SH-SY5Y (cell line): Measurements from ENCODE around the gene QRICH2.

Experiments
- GATA2 ChIP-seq: IDR thresholded peaks from 2 replicates; pipeline ENCODE4 v1.6.1; 2011; ENCODE audit warnings: mild to moderate bottlenecking, low read depth, low read length
- GATA3 ChIP-seq: IDR thresholded peaks from 2 replicates; pipeline ENCODE4 v1.6.1; 2011; ENCODE audit warnings: low read depth, mild to moderate bottlenecking, low read length, moderate library complexity

The QRICH2 gene

GRCh38 chr17:76239538-76240274, 68.4 kb downstream of the QRICH2 start:
- no peak for TF ChIP-seq GATA3
- TF ChIP-seq GATA2: no peak

GRCh38 chr17:76238847-76239537, 69.1 kb downstream of the QRICH2 start:
- no peak for TF ChIP-seq GATA2
- no peak for TF ChIP-seq GATA3

- no peak for TF ChIP-seq GATA2
- no peak for TF ChIP-seq GATA3
Observed at GRCh38 chr17:76237859-76238313, 70.2 kb downstream of the QRICH2 start.

GRCh38 chr17:76236603-76237002, 71.5 kb downstream of the QRICH2 start:
- no peak for TF ChIP-seq GATA3
- no peak for TF ChIP-seq GATA2

- no peak for TF ChIP-seq GATA2
- TF ChIP-seq GATA3: no peak
Observed at GRCh38 chr17:76235883-76236282, 72.2 kb downstream of the QRICH2 start.

- TF ChIP-seq GATA3 (no peak), GATA2 (no peak)
Observed at GRCh38 chr17:76234354-76234679, 73.8 kb downstream of the QRICH2 start.

GRCh38 chr17:76233588-76234353, 74.3 kb downstream of the QRICH2 start:
- no peak for TF ChIP-seq GATA2
- TF ChIP-seq GATA3: no peak

- TF ChIP-seq GATA3 (no peak), GATA2 (no peak)
Observed at GRCh38 chr17:76232342-76232741, 75.7 kb downstream of the QRICH2 start.
